Mammary epithelial cell (primary cell): ENCODE results near the gene OTUB2.

Experiments
- EZH2 ChIP-seq: IDR thresholded peaks from 2 replicates; pipeline ENCODE4 v1.6.1; 2012; ENCODE audit warnings: low read length, inconsistent platforms, borderline replicate concordance
- TF ChIP-seq, protein P1 (sequence below), 2 donors: IDR thresholded peaks in 1 of 2; conservative IDR thresholded peaks in 1 of 2; 2 replicates each; pipeline ENCODE4 v1.5.1; 2011 to 2012; ENCODE audit warnings: inconsistent platforms in 2 of 2, low read length in 2 of 2, mild to moderate bottlenecking in 2 of 2, control low read depth in 1 of 2, low read depth in 1 of 2; ENCODE audit not compliant: insufficient read depth in 1 of 2; ENCODE audit errors: extremely low read depth in 1 of 2

DNA sequence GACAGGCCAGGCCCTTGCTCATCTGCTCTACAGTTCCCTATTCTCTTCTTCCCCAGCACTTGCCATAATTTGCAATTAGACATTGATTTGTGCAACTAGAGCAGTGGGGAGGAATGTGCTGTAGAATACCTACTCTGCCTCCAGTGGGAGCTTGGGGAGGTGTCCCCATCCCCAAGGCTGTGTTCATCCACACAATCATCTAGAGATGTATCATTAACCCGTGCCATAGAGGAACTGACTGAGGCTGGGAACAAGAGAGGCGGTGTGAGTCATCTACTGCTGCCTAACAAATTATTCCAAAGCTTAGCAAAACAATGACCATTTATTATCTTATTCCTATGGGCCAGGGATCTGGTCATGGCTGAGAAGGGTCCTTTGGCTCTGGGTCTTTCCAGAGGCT lies 5.1 kb upstream of the OTUB2 start:
- TF ChIP-seq, protein P1, sequence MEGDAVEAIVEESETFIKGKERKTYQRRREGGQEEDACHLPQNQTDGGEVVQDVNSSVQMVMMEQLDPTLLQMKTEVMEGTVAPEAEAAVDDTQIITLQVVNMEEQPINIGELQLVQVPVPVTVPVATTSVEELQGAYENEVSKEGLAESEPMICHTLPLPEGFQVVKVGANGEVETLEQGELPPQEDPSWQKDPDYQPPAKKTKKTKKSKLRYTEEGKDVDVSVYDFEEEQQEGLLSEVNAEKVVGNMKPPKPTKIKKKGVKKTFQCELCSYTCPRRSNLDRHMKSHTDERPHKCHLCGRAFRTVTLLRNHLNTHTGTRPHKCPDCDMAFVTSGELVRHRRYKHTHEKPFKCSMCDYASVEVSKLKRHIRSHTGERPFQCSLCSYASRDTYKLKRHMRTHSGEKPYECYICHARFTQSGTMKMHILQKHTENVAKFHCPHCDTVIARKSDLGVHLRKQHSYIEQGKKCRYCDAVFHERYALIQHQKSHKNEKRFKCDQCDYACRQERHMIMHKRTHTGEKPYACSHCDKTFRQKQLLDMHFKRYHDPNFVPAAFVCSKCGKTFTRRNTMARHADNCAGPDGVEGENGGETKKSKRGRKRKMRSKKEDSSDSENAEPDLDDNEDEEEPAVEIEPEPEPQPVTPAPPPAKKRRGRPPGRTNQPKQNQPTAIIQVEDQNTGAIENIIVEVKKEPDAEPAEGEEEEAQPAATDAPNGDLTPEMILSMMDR (conservative IDR thresholded peaks at IDR 0.05 in 1 of 2, IDR thresholded peaks at IDR 0.05 in 1 of 2; ENCODE audit: extremely low read depth in 1 of 2, insufficient read depth in 1 of 2, low read depth in 1 of 2, low read length in 2 of 2), result no peak
- TF ChIP-seq EZH2, result no peak
